OCI-LY7 (cell line): ENCODE measurements around the gene ABI3BP. TPM values are rescaled to one million over a fixed set of nuclear protein-coding genes. Genes with fewer than 3 reads are reported as not detected.

Experiments
- BruUV-seq: library from RNA; stranded (reverse); fragments of 400-500 nt; replicated peaks from 2 replicates; lab custom pipeline; 2021; lab: Mats Ljungman, UMichigan
- CTCF ChIA-PET: fragments of 300-600 bp; sonication (Branson Sonifier 250); formaldehyde crosslinking; loops from one replicate; lab custom pipeline; 2022; ENCODE audit warnings: antibody characterized with exemption; ENCODE audit not compliant: unreplicated experiment; lab: Charles Lee
- POLR2A ChIA-PET: fragments of 300-600 bp; sonication (Branson Sonifier 250); formaldehyde crosslinking; loops from one replicate; lab custom pipeline; 2022; ENCODE audit warnings: antibody characterized with exemption; lab: Charles Lee
- DNase-seq: peaks from one replicate; pipeline ENCODE4 v3.0.0-alpha.2; 2015; ENCODE audit warnings: low spot score
- H2AFZ ChIP-seq: fragments of 200-600 bp; sonication (generic), shearing (Covaris generic); 2 replicates; pipeline ENCODE4 v1.6.1; 2014; ENCODE audit warnings: mild to moderate bottlenecking, antibody characterized with exemption, low read length, moderate library complexity
- H3K27ac ChIP-seq: fragments of 200-600 bp; sonication (generic); 2 replicates; pipeline ENCODE4 v1.5.1; 2014; ENCODE audit warnings: mixed run types, low read depth, mild to moderate bottlenecking, moderate library complexity, low read length, inconsistent platforms; ENCODE audit not compliant: poor library complexity, severe bottlenecking
- H3K36me3 ChIP-seq: fragments of 200-600 bp; sonication (generic); 2 replicates; pipeline ENCODE4 v1.6.1; 2014; ENCODE audit warnings: mild to moderate bottlenecking, antibody characterized with exemption, low read length, moderate library complexity, mixed read lengths; ENCODE audit not compliant: insufficient read depth
- H3K4me1 ChIP-seq: fragments of 200-600 bp; sonication (generic); 2 replicates; pipeline ENCODE4 v1.5.1; 2014; ENCODE audit warnings: mild to moderate bottlenecking, low read length; ENCODE audit not compliant: insufficient read depth, poor library complexity, severe bottlenecking
- H3K4me2 ChIP-seq: fragments of 200-600 bp; sonication (generic); 2 replicates; pipeline ENCODE4 v1.6.1; 2014; ENCODE audit warnings: mild to moderate bottlenecking, low read length
- H3K4me3 ChIP-seq: fragments of 200-600 bp; sonication (generic); 2 replicates; pipeline ENCODE4 v1.5.1; 2014; ENCODE audit warnings: mild to moderate bottlenecking, low read depth, low read length; ENCODE audit not compliant: poor library complexity, severe bottlenecking
- H3K79me2 ChIP-seq: fragments of 200-600 bp; sonication (generic); 2 replicates; pipeline ENCODE4 v1.6.1; 2016; ENCODE audit warnings: low read depth, mild to moderate bottlenecking, low read length, moderate library complexity, mixed read lengths; ENCODE audit not compliant: insufficient read depth
- H3K9me2 ChIP-seq: fragments of 200-600 bp; sonication (generic); 2 replicates; pipeline ENCODE4 v1.6.1; 2016; ENCODE audit warnings: mild to moderate bottlenecking, low read length, mixed read lengths; ENCODE audit not compliant: insufficient read depth
- H3K9me3 ChIP-seq: fragments of 200-600 bp; sonication (generic); 2 replicates; pipeline ENCODE4 v1.6.1; 2014; ENCODE audit warnings: mild to moderate bottlenecking, mixed run types, low read length, mixed read lengths
- H4K20me1 ChIP-seq: fragments of 200-600 bp; sonication (generic); 2 replicates; pipeline ENCODE4 v1.6.1; 2014; ENCODE audit warnings: mild to moderate bottlenecking, antibody characterized with exemption, low read length, moderate library complexity, mixed read lengths; ENCODE audit not compliant: insufficient read depth
- CTCF ChIP-seq: fragments of 200-600 bp; sonication (generic); conservative IDR thresholded peaks from 2 replicates; pipeline ENCODE4 v1.5.1; 2014; ENCODE audit warnings: mild to moderate bottlenecking, antibody characterized with exemption, low read length, moderate library complexity, mixed read lengths
- EZH2phosphoT487 ChIP-seq: fragments of 200-600 bp; sonication (generic); IDR thresholded peaks from 2 replicates; pipeline ENCODE4 v1.6.1; 2018; ENCODE audit warnings: low read depth, borderline replicate concordance, mild to moderate bottlenecking, mixed run types, antibody characterized with exemption, low read length, moderate library complexity, mixed read lengths
- intact Hi-C: fragments of 100-400 bp; cut with micrococcal nuclease; formaldehyde crosslinking; loops from one replicate; pipeline ENCODE4 v1.10.0; 2022; ENCODE audit not compliant: unreplicated experiment
- total RNA-seq, 2 experiments: library from RNA; depleted of rRNA in 1 of 2; stranded (reverse); fragments of >200 nt in 1 of 2; shearing (Covaris generic) in 1 of 2; gene quantifications; 2 replicates each; pipeline ENCODE4 v1.2.3, GENCODE V29; 2014 to 2022

ABI3BP gene
- total RNA-seq, 2 experiments from 2014 or later: not detected

GRCh38 chr3:100899440-100900091, 93.7 kb downstream of the ABI3BP start:
- no TSS peak for BruUV-seq
- POLR2A ChIA-PET: no interaction called here
- intact Hi-C loops: no loop called here

DNA sequence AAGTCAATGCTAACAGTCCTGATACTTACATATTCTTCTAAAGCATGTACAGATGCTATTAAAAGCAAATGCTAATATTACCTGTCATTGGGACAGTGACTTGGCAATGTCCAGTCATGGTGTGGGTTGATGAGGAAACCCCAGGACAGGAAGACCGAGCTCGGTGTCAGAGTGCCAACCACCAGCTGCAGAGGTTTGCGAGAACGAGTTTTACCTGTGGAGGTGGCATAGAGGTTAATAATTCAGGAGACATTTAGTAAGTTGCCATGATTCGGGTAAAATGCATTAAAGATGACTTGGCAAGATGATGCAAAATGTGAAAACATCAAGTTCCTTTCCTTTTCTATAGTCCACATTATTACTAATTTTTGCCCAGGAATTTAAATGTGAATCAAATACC, 94.5 kb downstream of the ABI3BP start:
- Histone ChIP-seq H4K20me1 (no peaks in the 10 kb centered on the region), H3K9me2 (no peaks in the 10 kb centered on the region), H3K4me2 (no peak overlapping the region), H3K4me3 (no peak overlapping the region), H2AFZ (no peak overlapping the region), H3K27ac (no peak overlapping the region), H3K36me3 (no peaks in the 10 kb centered on the region), H3K4me1 (no peaks in the 10 kb centered on the region), H3K9me3 (no peaks in the 10 kb centered on the region), H3K79me2 (no peaks in the 10 kb centered on the region)
- no TSS peak for BruUV-seq
- DNase-seq: no peak
- intact Hi-C loops: no loop called here
- ChIA-PET POLR2A (interaction anchor here (0.7 kb wide), 1 partner anchor 754 kb away, joined by 3 read pairs; no protein-coding TSS in a partner anchor), CTCF (no interaction called here)
- no peak for TF ChIP-seq EZH2phosphoT487
- no peak for TF ChIP-seq CTCF

More at GRCh38 chr3:100899440-100900091, 93.7 kb downstream of the ABI3BP start:
- no peaks in the 10 kb centered on the region for H3K36me3 ChIP-seq
- H3K27ac ChIP-seq: no peak overlapping the region
- TF ChIP-seq EZH2phosphoT487 (no peak), CTCF (no peak)
- H3K9me3 ChIP-seq: no peaks in the 10 kb centered on the region
- H4K20me1 ChIP-seq: no peaks in the 10 kb centered on the region
- no peaks in the 10 kb centered on the region for H3K4me1 ChIP-seq
- H3K4me2 ChIP-seq: no peak overlapping the region
- no peaks in the 10 kb centered on the region for H3K79me2 ChIP-seq
- H3K4me3 ChIP-seq: no peak overlapping the region
- H3K9me2 ChIP-seq: no peaks in the 10 kb centered on the region
- H2AFZ ChIP-seq: no peak overlapping the region
- DNase-seq: no peak
- CTCF ChIA-PET: no interaction called here

GRCh38 chr3:100896994-100897393, 96.2 kb downstream of the ABI3BP start:
- no peak for TF ChIP-seq CTCF
- no peaks in the 10 kb centered on the region for H3K9me3 ChIP-seq
- H3K36me3 ChIP-seq: no peaks in the 10 kb centered on the region
- POLR2A ChIA-PET: interaction anchor here (0.6 kb wide), 1 partner anchor 1849 kb away, joined by 3 read pairs; no protein-coding TSS in a partner anchor
- DNase-seq: no peak
- no peak overlapping the region for H3K4me2 ChIP-seq
- H2AFZ ChIP-seq: no peak overlapping the region
- H3K79me2 ChIP-seq: no peaks in the 10 kb centered on the region
- no peaks in the 10 kb centered on the region for H3K4me1 ChIP-seq
- no peaks in the 10 kb centered on the region for H3K9me2 ChIP-seq
- H4K20me1 ChIP-seq: no peaks in the 10 kb centered on the region
- no peak overlapping the region for H3K27ac ChIP-seq
- intact Hi-C loops: no loop called here
- BruUV-seq: no TSS peak
- CTCF ChIA-PET: no interaction called here
- H3K4me3 ChIP-seq: no peak overlapping the region
